HFFc6 (cell line): ENCODE data around the gene PSAP. TPM values are rescaled to one million over a fixed set of nuclear protein-coding genes. Genes with fewer than 3 reads are reported as not detected.

Experiments
- DNase-seq: peaks from one replicate; pipeline ENCODE4 v3.0.0-alpha.2; 2018
- H3K27ac Mint-ChIP-seq: 2 replicates; pipeline ENCODE4 v1.8.0; 2020; ENCODE audit warnings: mild to moderate bottlenecking, mixed read lengths
- H3K27me3 Mint-ChIP-seq: 2 replicates; pipeline ENCODE4 v1.8.0; 2021; ENCODE audit warnings: mild to moderate bottlenecking, moderate library complexity, mixed read lengths; ENCODE audit not compliant: insufficient read depth
- H3K36me3 Mint-ChIP-seq: 2 replicates; pipeline ENCODE4 v1.8.0; 2021; ENCODE audit warnings: low read depth, mixed read lengths
- H3K4me1 Mint-ChIP-seq: 2 replicates; pipeline ENCODE4 v1.8.0; 2020; ENCODE audit warnings: low read depth, mixed read lengths
- H3K4me3 Mint-ChIP-seq: 2 replicates; pipeline ENCODE4 v1.8.0; 2020; ENCODE audit warnings: mild to moderate bottlenecking, moderate library complexity, mixed read lengths
- H3K9me3 Mint-ChIP-seq: 2 replicates; pipeline ENCODE4 v1.8.0; 2020; ENCODE audit warnings: mild to moderate bottlenecking, mixed read lengths
- microRNA-seq: library from miRNA; unstranded; fragments of <30 nt; microRNA quantifications from one replicate; pipeline ENCODE4, GENCODE V29; 2019
- total RNA-seq, 6 experiments: library from RNA; stranded (reverse); fragmentation: NEBNext Ultra II Directional; extraction: Animal tissue kit (Norgen Biotek cat#: 25700); gene quantifications; 2 replicates in 1 of 6; 3 replicates in 5 of 6; pipeline ENCODE4 v1.2.3, GENCODE V29; 2021
- TF ChIP-seq, protein P1 (sequence below): fragments of 200-600 bp; sonication (generic); IDR thresholded peaks from 2 replicates; pipeline ENCODE4 v1.5.0; 2021; ENCODE audit warnings: antibody characterized with exemption, mild to moderate bottlenecking

Gene PSAP
- total RNA-seq, 6 experiments from 2014 or later = 375 to 549 (median 404) TPM

DNA sequence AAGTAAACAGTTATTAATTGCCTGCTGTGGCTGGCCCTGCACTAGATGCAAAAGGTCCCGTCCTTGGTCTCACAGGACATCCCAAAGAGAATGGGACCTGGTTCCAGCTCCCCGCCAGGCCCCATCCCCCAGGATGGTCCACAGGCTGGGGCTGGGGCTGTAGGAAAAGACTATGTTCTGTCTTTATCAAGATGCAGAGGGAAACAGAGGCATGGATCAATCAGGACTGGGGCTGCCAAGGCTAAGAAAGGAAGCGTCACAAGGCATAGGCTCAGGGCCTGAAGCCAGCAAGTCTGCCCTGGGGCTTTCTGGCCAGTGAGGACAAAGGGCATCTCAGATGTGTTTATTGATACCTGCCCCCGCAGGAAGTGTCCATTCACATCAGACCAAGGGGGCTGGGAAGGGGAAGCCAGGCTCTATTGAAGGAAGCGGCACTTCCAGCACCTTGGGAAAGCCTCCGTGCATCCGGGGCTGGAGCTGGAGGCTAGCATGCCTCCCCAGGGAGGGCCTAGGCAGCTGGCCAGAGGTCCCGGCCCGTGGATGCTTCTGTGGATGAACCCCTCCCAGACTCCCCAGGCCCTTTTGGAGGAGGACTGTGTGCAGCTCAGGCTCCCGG, 83.5 kb downstream of the PSAP start:
- H3K27me3 Mint-ChIP-seq = peaks cover 8% of the 10 kb centered on the region
- TF ChIP-seq, protein P1, sequence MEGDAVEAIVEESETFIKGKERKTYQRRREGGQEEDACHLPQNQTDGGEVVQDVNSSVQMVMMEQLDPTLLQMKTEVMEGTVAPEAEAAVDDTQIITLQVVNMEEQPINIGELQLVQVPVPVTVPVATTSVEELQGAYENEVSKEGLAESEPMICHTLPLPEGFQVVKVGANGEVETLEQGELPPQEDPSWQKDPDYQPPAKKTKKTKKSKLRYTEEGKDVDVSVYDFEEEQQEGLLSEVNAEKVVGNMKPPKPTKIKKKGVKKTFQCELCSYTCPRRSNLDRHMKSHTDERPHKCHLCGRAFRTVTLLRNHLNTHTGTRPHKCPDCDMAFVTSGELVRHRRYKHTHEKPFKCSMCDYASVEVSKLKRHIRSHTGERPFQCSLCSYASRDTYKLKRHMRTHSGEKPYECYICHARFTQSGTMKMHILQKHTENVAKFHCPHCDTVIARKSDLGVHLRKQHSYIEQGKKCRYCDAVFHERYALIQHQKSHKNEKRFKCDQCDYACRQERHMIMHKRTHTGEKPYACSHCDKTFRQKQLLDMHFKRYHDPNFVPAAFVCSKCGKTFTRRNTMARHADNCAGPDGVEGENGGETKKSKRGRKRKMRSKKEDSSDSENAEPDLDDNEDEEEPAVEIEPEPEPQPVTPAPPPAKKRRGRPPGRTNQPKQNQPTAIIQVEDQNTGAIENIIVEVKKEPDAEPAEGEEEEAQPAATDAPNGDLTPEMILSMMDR = no peak
- H3K4me3 Mint-ChIP-seq = peak overlapping the region; percentile 80
- no peaks in the 10 kb centered on the region for H3K36me3 Mint-ChIP-seq
- no peaks in the 10 kb centered on the region for H3K9me3 Mint-ChIP-seq
- peaks cover 93% of the 10 kb centered on the region for H3K4me1 Mint-ChIP-seq
- H3K27ac Mint-ChIP-seq = peak overlapping the region; percentile 99
- peak; percentile 38 for DNase-seq

DNA sequence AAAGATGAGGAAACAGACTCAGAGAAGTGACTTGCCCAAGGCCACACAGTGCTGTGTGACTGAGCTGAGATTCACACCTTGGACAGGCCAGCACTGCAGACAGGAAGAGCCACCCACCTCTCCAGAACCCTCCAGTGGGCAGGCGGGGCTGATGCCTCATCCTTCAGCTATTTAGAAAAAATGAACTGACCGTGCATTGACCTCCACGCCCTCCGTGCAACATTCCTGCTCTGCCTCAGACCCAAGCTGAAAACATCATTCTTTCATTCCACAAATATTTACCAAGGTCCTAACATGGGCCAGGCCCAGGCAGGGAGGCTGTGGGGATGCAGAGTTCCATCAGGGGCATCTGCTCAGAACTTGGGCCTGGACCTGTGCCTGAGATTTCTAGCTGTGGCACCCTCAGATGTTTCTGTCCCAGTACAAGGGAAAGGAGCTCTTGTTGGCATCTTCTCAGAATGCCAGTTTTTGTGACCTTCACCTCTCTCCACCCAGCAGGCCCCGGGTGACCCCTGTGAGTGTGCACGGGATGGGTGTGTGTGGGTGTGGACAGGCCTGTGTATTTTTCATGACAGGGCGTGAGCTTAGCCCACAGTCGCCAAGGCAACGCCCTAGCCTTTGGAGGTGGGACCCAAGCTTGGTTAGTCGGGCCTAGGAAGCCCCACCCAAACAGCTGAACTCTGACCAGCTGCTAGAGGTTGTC, 84.2 kb downstream of the PSAP start:
- Mint-ChIP-seq H3K4me3 (peak overlapping the region; percentile 80), H3K36me3 (no peaks in the 10 kb centered on the region), H3K4me1 (peaks cover 91% of the 10 kb centered on the region), H3K27ac (peak overlapping the region; percentile 99), H3K27me3 (peaks cover 8% of the 10 kb centered on the region), H3K9me3 (no peaks in the 10 kb centered on the region)
- TF ChIP-seq, protein P1 = no peak
- DNase-seq = peak; percentile 96

Small RNA genes within 50 kb of the gene (microRNA-seq; reads per million reads assigned to microRNA genes)
- gene MIR7152 = not detected

Other genes with a start within 250 kb of the PSAP start
- not detected for gene C10orf105, start 131.5 kb downstream of the PSAP start, total RNA-seq
- 10 to 100 TPM; 24.3 to 36.2 (median 29.0) TPM for gene VSIR, start 77.7 kb downstream of the PSAP start, total RNA-seq
- 10 to 100 TPM; 34.9 to 48.1 (median 40.3) TPM for gene CHST3, start 113.1 kb upstream of the PSAP start, total RNA-seq
- not detected for gene SPOCK2, start 237.3 kb upstream of the PSAP start, total RNA-seq